B cell (primary cell): Measurements from ENCODE around the gene FUT3.

Source experiments
- EZH2 ChIP-seq: IDR thresholded peaks from 2 replicates; pipeline ENCODE4 v1.6.1; 2012; ENCODE audit warnings: borderline replicate concordance, low read depth, mild to moderate bottlenecking, moderate library complexity, low read length; ENCODE audit not compliant: insufficient read depth, poor library complexity, severe bottlenecking
- TF ChIP-seq, protein P1 (sequence below): fragments of 200-600 bp; IDR thresholded peaks from one replicate; pipeline ENCODE4 v1.8.0; 2022; ENCODE audit warnings: antibody characterized with exemption, mild to moderate bottlenecking

GRCh38 chr19:5799247-5800241 is 51.7 kb downstream of the FUT3 start:
- TF ChIP-seq, protein P1, sequence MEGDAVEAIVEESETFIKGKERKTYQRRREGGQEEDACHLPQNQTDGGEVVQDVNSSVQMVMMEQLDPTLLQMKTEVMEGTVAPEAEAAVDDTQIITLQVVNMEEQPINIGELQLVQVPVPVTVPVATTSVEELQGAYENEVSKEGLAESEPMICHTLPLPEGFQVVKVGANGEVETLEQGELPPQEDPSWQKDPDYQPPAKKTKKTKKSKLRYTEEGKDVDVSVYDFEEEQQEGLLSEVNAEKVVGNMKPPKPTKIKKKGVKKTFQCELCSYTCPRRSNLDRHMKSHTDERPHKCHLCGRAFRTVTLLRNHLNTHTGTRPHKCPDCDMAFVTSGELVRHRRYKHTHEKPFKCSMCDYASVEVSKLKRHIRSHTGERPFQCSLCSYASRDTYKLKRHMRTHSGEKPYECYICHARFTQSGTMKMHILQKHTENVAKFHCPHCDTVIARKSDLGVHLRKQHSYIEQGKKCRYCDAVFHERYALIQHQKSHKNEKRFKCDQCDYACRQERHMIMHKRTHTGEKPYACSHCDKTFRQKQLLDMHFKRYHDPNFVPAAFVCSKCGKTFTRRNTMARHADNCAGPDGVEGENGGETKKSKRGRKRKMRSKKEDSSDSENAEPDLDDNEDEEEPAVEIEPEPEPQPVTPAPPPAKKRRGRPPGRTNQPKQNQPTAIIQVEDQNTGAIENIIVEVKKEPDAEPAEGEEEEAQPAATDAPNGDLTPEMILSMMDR = no peak
- TF ChIP-seq EZH2 = no peak
